Activated naive CD4-positive, alpha-beta T cell (primary cell): ENCODE measurements around the gene RND3.

Source experiments
- DNase-seq, 4 experiments: peaks; one replicate each; lab custom pipeline; 2025; lab: John Stamatoyannopoulos, UW

The RND3 gene

DNA sequence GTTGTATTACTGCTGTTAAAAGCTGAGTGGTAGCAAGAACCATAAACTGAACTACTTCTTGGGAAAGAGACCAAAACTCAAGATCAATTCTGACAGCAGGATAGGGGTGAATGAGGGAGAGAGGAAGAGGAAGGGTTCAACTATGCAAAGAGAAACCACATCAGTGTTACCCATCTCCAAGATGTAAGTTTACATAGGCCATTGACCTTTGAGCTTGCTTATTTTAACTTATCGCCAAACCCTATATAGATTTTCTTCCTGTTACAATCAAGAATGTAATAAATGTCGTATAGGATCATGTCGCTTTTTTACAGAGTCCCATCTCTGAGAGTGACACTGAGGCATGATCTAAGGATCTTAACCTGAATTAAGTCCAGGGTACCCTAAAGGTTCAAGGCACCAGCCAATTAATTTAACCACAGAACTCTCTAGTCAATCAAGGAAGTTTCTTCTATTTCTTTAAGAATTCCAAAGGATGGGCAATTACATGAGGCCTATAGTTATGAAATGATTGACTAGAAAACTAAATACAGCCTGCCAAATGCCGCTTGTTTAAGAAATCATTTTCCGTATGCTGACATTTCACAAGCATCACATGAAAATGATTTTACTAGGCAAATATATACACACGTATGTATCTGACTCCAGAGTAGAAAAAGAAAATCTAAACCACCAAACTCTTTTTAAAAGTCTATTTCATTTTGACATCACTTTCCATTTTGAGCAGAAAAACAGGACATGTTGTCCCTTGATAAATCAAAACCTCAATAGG, 11.8 kb downstream of the RND3 start:
- no peak for DNase-seq

- DNase-seq: no peak
Observed at GRCh38 chr2:150474326-150475074, 13.0 kb downstream of the RND3 start.

DNA sequence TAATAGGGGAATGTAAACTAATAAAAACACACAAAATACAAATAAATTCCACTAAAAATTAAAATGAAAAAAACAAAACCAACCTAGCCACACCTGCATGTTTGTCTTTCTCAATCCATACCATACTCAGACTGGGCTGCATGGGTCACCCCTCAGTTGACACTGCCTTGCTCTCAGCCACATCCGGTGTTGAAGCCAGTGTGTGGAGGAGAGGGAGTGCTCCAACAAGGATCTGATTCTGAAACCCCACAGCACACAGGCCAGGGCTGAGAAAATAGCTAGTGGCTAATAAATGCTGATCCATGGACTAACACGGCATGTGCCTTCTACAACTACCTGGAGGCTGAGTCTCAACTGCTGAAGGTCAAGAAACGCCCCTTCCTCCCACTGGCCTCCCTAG, 13.7 kb downstream of the RND3 start:
- DNase-seq: no peak

DNA sequence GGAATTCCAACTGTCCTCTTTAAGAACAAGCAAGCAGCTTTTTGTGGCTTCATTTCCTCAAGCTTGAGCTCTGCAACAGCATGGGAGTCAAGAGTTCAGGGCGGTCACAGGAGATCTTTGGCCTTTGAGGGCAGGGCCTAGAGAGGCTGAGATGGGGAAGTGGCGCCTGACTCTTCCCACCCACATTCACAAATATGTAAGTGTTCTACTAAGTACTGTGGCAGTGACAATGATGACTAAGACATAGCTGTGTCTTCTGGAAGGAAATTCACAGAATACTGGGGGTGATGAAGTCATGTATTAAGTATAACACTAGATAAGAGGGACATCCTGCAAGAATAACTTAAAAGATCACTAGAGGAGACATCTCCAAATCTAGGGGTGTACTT, 15.0 kb downstream of the RND3 start:
- DNase-seq: no peak

GRCh38 chr2:150471813-150472510, 15.5 kb downstream of the RND3 start:
- DNase-seq: no peak

DNA sequence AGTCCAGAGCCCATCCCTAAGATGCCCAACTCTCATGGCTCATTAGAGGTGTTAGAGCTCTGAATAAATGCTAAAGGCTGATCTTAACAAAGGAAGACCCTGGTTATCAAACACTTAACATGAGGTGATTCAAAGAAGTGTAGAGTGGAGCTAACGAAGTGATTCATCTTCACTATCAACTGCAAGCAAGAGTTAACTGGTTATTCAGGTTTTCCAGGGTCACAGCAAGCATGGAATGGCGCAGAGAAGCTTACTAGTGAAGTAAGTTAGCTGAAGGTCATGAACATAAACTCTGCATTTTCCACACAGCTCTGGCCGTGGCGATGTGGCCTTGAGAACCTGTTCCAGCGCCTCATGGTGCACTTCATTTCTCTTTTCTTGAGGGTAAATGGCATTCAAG, 17.0 kb downstream of the RND3 start:
- DNase-seq: no peak

GRCh38 chr2:150469706-150470274, 17.7 kb downstream of the RND3 start:
- no peak for DNase-seq

- no peak for DNase-seq
Observed at GRCh38 chr2:150468350-150468960, 19.0 kb downstream of the RND3 start.

DNA sequence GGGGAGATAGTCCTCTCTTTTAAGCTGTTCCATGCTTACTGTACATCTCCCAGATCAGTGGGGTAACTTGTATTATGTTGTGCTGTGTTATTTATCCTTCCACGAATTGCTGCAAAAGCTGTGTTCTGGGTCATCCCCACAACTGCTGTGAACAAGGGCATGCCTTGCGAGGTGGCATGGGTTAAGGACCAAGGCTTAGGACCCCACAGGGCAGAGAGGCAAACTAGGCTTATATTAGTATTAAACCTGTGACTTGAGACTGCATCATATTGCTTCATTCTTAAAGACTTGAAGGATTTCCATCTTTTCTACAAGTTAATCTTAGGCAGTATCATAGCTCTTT, 19.9 kb downstream of the RND3 start:
- no peak for DNase-seq

DNA sequence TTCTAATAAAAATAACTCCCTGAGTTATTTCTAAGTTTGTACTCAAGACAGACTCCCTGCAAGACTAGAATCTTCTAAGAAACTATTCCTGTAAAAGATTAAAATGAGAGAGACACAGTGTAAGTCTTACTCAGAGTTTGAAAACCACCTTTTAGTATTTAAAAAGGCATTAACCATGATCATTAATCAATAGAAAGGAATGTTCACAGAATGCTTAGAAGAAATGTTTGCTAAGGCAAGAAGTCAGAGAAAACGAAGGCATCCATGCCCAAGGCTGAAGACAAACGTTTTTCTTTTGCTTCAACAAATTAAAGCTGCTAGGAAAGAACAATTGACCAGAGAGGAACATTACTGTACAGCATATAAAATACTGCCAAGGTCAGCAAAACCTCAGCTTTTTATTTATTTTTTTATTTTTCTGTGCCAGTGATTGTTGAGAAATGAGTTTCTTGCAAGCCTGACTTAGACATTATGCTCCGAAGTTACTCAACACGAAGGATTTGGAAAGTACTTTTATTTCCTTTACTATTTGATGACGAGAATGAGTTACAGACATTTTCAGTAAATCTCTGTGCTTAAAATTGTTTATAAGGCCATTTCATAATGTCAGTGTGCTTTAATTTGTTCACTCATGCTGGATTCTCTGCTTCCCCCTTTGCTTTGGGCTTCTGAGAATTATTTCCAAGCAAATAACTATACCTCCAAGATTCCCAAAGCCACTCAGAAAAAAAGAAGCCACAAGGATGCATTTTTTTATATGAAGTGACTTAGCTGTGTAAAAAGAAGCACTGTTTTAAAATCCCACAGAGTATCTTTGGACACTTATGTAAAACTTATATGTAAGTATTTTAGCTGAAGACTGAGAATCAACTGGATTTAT, 20.5 kb downstream of the RND3 start:
- no peak for DNase-seq

GRCh38 chr2:150465703-150466569, 21.5 kb downstream of the RND3 start:
- no peak for DNase-seq

DNA sequence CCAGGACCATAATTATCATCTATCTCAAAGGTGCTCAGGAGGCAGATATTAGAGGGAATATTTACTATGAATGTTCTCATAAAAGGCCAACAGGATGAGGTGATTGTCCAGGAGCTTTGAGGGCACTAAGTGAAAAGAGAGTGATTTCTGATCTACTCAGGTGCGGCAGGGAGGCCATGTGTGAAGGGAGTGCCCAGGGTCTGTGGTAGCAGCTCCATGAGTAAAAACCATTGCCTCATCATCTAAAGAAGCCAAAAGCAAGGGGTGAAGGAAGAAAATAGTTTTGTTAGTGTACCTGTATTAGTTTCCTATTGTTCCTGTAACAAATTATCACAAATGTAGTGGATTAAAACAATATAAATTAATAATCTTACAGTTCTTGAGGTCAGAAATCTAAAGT, 22.5 kb downstream of the RND3 start:
- DNase-seq: no peak

- DNase-seq: no peak
Observed at GRCh38 chr2:150464270-150464669, 23.2 kb downstream of the RND3 start.

- no peak for DNase-seq
Observed at GRCh38 chr2:150462770-150463169, 24.7 kb downstream of the RND3 start.

- DNase-seq: no peak
Observed at GRCh38 chr2:150459281-150459680, 28.2 kb downstream of the RND3 start.

DNA sequence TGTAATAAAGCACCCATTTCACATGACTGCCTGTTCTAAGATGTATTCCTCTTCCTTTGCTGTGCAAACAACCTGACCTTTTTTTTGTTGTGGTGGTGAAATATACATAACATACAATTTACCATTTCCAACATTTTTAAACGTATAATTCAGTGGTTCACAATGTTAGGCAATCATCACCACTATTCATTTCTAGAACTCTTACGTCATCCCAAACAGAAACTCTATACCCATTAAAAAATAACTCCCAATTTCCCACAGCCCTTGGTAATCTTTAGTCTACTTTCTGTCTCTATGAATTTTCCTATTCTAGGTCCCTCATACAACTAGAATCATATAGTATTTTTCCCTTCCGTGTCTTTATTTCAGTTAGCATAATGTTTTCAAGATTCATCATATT, 36.7 kb downstream of the RND3 start:
- DNase-seq: no peak

- no peak for DNase-seq
Observed at GRCh38 chr2:150449856-150450255, 37.6 kb downstream of the RND3 start.

DNA sequence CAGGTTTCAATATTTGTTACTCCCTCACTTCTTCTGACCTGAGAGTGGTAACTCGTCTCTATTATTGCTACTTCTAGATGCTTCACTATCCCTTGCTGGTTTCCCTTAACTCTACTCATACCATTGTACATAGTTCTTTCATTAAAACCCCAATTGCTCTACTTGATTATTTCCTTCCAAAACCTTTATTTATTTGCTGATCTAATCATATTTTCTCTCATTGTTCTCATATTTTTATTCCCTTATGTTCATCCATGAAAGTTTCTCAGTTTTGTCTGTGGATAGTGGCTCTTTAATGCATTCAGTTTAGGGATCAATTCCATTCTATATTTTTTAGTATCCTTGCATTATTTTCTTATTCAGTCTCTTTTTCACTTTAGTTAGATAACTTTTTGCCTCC, 42.1 kb downstream of the RND3 start:
- no peak for DNase-seq

- no peak for DNase-seq
Observed at GRCh38 chr2:150442484-150442883, 45.0 kb downstream of the RND3 start.

- no peak for DNase-seq
Observed at GRCh38 chr2:150441784-150442183, 45.7 kb downstream of the RND3 start.
